Inflammatory macrophage treated with lipopolysaccharide for 1 hour (primary cell): ENCODE data around the gene SLC37A1.
A peak's percentile ranks its signal among the peaks of the same experiment; 100 is the strongest.

Experiments used
- DNase-seq, 2 donors: peaks; one replicate each; pipeline ENCODE4 v3.0.0-alpha.2; 2020 to 2022

Gene SLC37A1

DNA sequence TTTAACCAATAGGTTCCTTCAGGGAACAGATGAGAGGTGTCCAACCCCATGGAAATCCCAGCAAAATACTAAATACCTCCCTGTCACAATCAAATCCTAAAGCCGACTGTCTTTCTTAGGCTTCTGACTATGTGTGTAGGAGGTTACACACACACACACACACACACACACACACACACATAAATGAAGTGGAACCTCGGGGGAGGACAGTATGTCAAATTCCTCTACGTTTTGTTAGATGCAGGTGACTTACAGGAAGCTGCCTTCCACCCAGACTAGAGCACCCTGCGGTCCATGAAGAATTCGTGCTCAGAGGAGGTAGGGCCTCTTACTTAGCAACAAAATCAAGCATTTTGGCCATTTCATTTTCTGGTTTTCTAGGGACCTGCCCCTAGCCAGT lies 34.1 kb upstream of the SLC37A1 start:
- DNase-seq, result no peak

DNA sequence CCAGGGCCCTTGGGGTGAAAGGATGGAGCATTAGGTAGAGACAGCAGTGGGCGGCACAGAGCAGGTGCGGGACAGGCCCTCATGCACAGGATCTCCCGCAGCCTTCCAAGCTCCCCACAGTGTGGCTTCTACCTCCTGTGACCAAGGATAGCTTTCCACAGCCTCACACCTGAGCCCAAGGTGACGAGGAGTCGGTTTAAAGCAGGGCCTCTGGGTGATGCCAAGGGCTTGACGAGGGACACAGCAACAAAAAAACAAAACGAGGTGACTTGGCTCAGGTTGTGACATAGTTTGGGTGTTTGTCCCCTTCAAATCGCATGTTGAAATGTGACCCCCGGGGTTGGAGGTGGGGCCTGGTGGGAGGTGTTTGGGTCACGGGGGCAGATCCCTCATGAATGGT lies 32.9 kb upstream of the SLC37A1 start:
- DNase-seq, result no peak

DNA sequence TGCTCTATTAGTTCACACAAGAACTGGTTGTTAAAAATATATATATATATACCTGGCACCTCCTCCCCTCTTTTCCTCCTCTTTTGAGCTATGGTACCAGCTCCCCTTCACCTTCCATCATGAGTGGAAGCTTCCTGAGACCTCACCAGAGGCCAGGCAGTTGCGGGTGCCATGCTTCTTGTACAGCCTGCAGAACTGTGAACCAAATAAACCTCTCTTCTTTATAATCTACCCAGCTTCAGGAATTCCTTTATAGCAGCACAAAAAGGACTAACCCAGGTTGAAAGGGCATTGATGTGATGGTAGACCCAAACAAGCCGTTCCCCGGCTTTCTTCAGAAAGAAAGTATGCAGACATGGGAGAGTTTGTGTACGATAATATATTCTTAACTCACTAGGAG lies 32.5 kb upstream of the SLC37A1 start:
- no peak for DNase-seq

DNA sequence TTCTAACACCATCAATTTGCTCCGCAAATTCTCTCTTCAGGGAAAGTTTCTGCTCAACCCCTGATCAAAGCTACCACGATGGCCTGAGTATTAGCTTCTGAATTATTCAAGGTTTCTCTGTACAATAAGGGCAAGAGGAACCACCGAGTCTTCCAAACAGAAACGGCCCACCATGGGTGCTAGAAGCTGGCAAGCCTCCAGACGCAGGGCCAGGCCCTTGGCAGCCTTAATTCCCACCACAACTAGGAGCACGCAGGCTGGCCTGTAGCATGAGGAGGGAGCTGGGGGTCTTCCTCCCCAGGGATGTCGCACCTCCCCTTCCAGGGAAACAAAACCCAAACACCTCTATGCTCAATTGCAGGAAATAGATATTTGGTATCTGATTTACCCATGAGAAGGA lies 28.7 kb upstream of the SLC37A1 start:
- no peak for DNase-seq

DNA sequence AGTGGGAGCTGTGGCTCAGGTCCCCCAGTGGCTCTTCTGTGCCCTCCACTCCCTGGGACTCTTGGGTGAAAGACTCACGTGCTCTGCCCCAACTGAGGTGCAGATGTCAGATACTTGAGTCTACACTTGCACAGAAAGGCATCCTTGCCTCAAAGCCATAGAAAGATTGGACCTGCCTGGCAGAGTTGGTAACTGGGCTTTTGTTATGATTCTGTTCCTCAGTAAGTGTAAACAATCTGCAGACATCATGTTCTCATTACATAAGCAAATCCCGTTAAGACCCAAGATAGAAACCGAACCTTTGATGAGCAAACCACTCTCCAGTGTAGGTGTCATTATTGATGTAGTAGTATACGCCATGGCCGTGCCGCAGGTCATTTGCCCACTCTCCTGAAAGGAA lies 27.6 kb upstream of the SLC37A1 start:
- DNase-seq, result no peak

DNA sequence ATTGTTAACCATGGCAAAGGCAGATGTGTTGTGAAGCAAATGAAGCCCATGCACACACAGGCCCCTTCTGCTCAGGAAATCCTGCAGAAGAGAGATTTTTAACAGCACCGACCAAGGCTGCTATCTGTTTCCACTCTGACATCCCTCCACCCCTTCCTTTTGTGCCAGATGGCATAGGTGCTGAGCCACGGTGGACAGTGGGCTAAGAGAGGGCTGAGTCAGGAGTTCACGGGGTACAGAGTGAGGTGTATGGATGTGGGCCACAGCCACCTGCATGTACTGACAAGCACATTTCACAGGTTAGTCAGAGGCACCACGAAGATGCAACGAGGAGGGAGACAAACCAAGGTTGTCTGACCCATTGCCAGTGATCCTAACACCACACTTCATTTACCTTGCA lies 27.1 kb upstream of the SLC37A1 start:
- DNase-seq, result no peak

DNA sequence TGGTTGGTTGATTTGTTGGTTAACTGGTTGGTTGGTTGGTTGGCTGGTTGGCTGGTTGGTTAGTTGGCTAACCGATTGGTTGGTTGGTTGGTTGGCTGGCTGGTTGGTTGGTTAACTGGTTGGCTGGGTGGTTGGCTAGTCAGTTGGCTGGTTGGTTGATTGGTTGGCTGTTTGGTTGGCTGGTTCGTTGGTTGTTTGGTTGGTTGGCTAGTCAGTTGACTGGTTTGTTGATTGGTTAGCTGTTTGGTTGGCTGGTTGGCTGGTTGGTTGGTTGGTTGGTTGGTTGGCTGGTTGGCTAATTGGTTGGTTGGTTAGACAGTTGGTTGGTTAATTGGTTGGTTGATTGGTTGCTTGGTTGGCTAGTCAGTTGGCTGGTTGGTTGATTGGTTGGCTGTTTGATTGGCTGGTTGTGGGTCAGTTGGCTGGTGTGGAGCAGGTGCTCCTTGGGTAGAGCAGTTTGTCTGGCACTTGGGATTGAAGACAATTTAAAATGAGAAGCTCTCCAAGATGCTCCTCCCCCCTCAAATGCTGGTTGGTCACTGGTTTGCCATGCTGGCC lies 24.6 kb upstream of the SLC37A1 start:
- DNase-seq, result no peak

DNA sequence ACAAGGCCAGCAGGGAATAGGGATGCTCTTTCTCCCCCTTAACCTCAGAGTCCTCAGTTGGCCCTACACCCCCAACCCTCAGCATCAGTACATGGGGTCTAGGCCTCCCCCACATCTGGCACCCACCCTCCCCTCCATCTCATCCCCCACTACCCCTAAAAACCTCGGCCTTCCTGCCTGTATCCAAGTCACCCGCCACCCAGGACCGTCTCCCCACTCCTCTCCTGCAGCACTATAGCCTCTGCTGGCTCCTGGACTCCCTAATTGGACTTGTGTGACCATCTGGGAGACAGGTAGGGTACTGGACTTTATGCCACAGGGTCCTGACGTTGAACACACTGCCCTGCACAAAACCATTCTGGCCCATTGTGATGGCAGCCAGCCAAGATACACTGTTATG lies 23.7 kb upstream of the SLC37A1 start:
- no peak for DNase-seq

DNA sequence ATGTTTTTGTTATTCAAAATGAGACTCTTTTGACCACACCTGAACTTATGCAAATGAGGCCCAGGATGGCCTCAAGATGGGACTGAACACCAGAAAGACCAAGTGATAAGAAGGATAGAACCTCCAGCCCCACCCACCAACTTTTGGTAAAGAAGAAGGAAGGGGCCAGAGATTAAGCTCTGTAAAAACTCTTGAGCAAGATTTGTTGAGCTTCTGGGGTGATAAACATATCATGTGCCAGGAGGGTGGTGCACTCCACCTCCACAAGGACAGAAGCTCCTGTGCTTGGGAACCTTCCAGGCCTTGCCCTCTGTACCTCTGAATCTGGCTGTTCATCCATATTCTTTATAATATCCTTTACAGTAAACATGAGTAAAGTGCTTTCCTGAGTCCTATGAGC lies 22.9 kb upstream of the SLC37A1 start:
- DNase-seq, result peak in 1 of 2 donors; percentile 6

DNA sequence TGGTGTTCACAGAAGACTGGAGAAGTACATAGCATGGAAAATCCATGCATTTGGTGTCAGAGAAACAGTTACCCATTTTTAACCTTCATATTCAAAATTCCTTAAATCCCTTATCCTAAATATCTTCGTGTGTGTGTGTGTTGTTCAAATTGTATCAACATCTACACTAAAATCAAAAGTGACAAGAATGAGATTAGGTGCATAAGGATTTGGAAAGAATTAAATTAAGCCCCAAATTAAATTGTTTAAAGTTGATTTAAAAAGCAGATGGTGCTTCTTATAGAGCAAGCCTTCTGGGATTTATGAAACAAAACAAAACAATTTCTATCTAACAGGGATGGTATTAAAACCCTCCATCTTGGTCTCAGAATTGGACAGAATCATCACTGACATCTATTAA lies 22.3 kb upstream of the SLC37A1 start:
- no peak for DNase-seq

DNA sequence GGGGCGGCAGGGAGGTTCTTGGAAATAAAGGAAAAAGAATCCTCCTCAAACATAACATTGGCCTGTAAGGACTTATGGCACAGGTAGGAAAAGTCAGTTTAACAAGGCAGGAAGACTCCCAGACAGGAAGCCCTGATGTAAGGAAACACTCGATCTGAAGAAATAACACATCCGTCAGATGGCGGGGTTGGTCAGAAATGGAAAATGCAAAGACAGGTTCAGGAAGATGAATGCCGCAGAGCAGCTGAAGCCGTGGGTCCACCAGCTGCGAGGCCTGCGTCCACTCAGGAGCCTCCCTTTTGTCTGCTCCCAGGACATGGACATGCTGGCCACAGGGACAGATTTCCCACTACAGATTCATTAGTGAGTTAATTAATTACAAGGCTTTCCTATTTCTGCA lies 21.5 kb upstream of the SLC37A1 start:
- DNase-seq, result no peak

DNA sequence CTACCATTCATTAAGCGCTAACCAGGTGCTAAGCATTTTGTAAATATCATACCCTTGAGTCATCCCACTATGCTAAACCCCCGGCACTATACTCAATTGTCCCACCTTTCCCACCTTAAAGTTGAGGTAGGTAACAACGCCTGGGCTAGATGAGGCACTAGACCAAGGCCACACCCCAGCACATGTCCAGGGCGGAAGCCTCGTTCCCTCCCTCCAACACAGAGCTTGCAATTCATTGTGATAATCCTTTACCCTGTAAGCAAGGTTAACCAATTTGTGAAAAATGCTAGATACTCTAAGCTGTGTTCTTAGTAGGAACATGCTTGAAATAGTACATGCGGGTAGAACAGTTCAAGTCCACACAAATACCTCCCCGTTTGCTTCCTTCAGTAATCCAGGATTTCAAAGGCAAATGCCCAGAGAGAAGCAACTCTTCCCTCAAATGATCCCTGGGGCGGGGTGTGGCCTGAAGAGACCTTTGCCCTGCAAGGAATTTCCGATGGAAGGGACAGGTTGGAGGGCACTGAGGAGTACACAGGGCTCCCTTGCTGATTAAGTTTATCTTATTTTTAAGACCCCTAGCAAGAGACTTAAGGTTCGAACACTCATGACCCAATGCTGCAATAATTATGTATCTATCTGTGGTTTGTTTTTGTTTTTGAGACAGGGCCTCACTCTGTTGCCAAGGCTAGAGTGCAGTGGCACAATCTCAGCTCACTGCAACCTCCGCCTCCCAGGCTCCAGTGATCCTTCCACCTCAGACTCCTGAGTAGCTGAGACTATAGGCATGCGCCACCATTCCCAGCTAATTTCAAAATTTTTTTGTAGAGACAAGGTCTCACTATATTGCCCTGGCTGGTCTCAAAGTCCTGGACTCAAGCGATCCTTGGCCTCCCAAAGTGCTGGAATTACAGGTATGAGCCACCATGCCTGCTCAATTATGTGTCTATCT lies 20.3 kb upstream of the SLC37A1 start:
- no peak for DNase-seq

DNA sequence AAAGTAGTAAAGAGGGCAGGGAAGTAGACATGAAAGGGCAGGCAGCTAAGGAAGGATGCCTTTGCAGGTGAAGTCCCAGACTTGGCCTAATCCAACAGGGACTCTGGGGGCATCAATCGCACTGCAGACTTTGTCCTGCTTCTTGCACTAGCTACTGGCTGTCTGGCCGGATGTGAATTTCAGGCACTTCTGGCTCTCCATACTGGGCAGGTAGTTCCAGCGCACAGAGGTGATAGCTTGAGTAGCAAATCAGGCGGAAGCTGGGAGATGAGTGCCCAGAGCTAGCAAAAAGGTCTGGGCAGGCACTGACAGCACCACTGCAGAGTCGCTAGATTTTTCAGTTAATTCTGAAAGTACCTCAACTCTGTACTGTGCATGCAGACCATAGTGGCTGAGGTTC lies 18.6 kb upstream of the SLC37A1 start:
- DNase-seq, result no peak

DNA sequence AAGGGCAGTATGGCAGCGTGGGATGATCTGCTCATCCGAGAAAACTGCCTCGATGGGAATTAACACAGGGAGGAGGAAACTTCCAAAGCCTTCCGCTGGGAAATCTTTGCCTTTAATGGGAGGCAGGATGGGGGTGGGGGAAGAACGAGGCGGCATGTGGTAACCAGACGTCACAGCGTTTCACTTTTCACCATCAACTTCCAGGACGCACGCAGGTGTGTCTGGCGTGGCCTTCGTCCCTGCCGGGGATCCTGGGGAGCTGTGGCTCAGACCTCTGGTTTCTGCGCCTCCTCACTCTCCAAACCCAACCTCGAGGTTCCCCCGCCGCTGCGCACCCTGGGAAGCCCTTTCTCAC lies 17.9 kb upstream of the SLC37A1 start:
- peak in 1 of 2 donors; percentile 11 for DNase-seq

DNA sequence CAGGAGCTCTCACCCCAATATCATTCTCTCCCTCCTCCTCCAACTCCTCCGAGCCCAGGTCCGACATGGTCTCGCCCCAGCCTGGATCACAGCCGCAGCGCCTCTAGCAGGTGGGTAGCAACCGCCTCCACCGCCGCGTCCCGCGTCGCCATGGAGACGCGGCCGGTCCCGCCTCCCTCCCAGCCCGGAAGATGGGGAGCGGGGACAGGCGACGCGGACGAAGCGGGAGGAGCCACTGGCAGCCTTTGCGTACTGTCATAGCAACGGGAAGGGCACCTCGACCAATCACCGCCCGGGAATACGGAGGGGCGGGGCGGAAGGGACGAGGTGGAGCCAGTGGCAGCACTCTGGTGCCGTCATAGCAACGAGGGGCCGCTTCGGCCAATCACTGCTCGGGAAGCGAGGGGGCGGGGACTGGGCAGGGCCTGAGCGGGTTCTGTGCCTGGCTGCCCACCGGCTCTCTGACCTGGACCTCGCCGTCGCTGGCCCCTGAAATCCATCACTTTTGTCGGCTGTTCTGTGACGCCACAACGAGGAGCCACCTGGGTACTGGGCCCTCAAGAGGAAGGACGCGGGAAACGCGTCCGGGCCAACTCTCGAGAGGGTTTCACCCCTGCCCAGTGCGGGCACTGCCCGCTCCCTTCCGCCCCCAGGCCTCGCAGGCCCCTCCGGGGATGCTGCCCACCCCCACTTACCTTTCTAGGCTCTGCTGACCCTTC lies 17.4 kb upstream of the SLC37A1 start, which contains the start of gene RSPH1:
RSPH1 (minus strand) TSS at position 105 of the 719 bp plus-strand sequence; CDS start at position 67, 38 bp downstream.
- peak; percentile 98 to 99 for DNase-seq

DNA sequence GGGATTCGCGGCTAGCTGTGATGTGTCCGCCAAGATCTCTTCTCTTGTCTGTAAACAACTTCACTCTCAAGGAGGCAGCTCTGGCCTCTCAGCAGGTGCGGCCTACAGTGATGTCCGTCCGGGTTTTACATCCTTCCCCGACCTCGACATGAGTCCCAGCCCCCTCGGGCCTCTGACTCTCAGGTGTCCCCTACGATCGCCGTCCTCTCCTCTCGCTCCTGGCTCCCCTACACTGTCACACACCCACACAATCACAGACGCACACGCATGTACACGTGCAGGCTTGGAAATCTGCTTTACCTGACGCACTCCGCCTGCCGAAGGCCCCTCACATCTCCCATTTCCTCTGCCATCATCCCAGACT lies 16.8 kb upstream of the SLC37A1 start:
- no peak for DNase-seq

DNA sequence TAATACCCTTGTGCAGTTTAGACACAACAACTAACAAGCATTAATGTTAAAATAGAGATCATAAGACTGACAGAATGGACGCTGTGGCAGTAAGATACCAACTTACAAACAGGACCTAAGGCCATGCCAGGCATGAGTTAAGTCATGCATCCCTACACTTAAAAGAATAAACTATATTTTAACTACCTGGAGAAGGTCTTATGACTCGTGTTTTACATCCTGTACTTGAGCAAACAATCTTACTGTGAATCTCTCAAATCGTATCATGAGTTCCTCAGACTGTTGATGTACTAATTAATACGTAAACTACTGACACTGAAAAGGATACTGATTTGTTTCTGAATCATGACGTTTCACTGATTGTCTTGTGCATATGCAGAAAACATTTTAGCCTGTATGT lies 15.6 kb upstream of the SLC37A1 start:
- DNase-seq, result no peak

DNA sequence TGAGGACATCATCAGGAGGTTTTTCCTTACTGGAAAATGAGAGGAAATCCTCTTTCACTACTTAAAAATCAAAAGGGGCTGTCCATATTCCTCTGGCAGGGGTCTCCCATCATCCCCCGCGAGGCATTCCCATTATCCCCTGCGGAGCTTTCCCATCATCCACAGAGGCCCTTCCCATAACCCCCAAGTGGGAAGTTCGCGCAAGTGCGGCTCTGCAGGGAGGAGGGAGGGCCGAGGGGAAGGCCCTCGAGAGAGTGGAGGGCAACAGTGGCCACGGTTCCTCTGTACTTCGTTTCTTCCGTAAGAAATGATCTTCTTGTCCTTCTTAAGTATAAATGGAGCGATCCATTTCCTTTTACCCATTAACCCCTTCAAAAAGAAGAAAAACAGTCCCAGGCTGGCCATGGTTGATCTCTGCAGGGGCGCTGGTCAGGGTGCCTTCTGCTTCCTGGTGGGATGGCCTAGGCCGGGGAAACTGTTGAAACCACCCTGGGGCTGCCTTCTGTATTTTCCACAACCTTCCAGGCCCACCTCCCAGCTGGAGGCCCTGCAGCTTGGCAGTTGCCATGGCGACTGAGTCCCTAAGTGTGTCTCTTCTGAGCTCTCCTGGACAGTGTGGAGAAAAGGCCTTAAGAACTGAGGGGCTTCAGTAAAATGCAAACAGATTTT lies 14.1 kb upstream of the SLC37A1 start:
- DNase-seq, result no peak

DNA sequence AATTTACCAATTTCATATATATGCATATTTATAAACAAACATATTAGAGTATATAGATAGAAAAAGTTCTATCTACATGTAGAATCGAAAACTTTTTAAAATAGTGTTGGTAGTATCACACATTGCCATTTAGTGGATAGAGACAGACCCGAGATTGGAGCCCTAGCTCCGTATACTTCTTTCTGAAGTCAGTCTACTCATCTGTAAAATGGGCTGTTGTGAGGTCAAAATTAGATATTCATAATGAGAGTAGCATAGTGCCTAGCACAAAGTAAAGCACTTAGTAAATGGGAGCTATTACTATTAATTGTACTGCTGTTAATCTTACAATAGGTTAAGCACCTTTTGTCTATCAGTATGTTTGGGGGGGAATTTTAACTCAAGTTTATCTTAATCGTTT lies 13.4 kb upstream of the SLC37A1 start:
- no peak for DNase-seq

DNA sequence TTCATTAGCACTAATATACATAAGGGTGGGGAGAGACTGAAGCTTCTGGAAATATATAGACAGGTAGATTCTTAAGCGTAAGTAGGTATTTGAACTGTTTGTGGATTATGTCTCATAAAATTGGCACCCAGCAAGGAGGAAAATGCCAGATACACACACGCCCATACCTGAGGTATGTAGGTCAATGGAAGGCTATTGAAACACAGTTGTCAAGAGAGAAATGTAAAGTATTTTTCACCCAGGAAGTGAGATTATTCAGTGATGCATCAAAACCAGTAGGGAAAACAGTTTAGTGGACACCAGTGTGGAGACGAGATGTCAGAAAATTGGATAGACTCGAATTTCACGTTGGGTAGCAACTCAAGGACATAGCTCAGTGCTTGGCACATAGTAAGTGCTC lies 12.9 kb upstream of the SLC37A1 start:
- DNase-seq, result no peak

DNA sequence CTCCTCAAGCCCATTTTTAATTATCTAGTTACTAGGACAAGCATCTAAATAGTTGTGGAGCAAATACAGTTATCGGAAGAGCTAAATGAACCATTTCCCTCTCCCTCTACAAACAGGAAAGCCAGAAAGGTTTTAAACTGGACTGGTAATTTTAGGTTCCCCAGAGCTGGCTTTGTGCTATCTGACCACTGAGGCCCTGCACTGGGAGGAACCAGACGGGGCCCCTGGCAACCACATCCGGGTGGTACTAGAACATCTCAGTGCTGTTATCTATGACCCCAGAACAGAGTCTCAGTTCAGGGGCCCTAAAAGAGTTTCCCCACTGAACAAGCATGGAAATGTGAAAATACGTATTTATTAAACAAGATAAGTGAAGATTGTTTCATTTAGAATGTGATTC lies 9.9 kb upstream of the SLC37A1 start:
- DNase-seq, result no peak

DNA sequence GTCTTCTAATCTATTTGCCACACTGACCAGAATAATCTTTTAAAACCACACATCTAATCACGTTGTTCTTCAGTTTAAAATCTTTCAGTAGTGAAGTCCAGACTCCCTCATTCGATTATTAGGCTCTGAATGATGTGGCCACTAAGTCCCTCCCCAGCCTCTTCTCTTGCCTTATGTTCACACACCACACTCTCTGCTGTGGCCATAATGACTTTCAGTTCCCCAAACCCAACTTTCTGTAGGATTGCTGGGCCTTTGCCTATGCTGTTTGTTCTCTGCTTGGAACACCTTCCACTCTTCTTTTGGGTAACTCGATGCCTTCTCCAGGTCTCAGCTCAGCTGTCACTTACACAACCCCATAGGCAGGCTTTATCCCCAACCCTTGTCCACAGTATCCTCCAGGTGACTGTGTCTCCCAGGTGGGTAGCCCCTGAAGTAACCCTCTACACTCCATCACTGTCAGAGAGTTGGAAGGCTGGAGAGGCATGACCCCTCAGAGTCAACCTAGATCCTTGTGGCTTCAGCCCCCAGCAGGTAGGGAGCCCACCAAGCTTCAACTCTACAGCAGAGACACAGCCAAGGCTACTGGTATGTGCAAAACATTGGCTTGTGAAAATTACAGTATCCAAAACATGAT lies 8.4 kb upstream of the SLC37A1 start:
- peak; percentile 48 to 50 for DNase-seq

DNA sequence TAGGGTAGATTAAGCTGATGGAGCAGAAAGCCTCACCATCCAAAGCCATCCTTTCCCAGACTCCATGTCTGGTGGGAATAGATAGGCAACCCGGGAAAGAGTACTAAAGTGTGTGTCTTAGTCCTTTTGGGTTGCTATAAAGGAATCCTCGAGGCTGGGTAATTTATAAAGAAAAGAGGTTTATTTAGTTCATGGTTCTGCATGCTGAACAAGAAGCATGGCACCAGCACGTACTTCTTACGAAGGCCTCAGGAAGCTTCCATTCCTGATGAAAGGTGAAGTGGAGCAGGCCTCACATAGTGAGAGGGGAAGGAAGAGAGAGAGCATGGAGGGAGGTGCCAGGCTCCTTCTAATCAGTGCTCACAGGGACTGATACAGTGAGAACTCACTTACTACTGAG lies 6.2 kb upstream of the SLC37A1 start:
- no peak for DNase-seq
